HepG2 (cell line): Measurements from ENCODE around the gene WNT5B. TPM values are rescaled to one million over a fixed set of nuclear protein-coding genes. Genes with fewer than 3 reads are reported as not detected.
A peak's percentile ranks its signal among the peaks of the same experiment; 100 is the strongest.

Experiments
- ATF6 ChIP-seq: sonication (generic); formaldehyde crosslinking; conservative IDR thresholded peaks from 2 replicates; pipeline ENCODE4 v1.4.0; 2020; ENCODE audit warnings: missing genetic modification reagents
- DNMT1 ChIP-seq: sonication (generic); formaldehyde crosslinking; IDR thresholded peaks from 2 replicates; pipeline ENCODE4 v1.5.1; 2020; ENCODE audit warnings: mild to moderate bottlenecking, missing genetic modification reagents
- GABPA ChIP-seq, 2 experiments: IDR thresholded peaks; 2 replicates each; pipeline ENCODE4 v1.6.1; 2011 to 2016; ENCODE audit warnings: low read depth in 2 of 2, low read length in 1 of 2, missing biosample characterization in 1 of 2, missing genetic modification characterization in 1 of 2
- MAFK ChIP-seq, 2 experiments: IDR thresholded peaks in 1 of 2; conservative IDR thresholded peaks in 1 of 2; 2 replicates each; pipeline ENCODE4 v1.6.1; 2011; ENCODE audit warnings: improper control_type of control experiment in 2 of 2, low read length in 2 of 2
- PHF21A ChIP-seq: sonication (generic); formaldehyde crosslinking; IDR thresholded peaks from 2 replicates; pipeline ENCODE4 v1.5.0; 2020; ENCODE audit warnings: mild to moderate bottlenecking, missing genetic modification reagents
- PHF5A ChIP-seq: IDR thresholded peaks from one replicate; pipeline ENCODE4 v1.6.1; 2018; ENCODE audit warnings: low read depth, missing genetic modification reagents; ENCODE audit not compliant: unreplicated experiment
- POLR2A ChIP-seq, 2 experiments: IDR thresholded peaks; 2 replicates each; pipeline ENCODE4 v1.6.1; 2011; ENCODE audit warnings: low read depth in 2 of 2, low read length in 2 of 2, mild to moderate bottlenecking in 1 of 2, moderate library complexity in 1 of 2; ENCODE audit not compliant: insufficient read depth in 1 of 2
- POLR2G ChIP-seq: fragments of 200-400 bp; formaldehyde crosslinking; IDR thresholded peaks from 2 replicates; pipeline ENCODE4 v1.6.1; 2018; ENCODE audit warnings: mild to moderate bottlenecking, low read depth, low read length, moderate library complexity
- PREB ChIP-seq: sonication (generic); formaldehyde crosslinking; IDR thresholded peaks from 2 replicates; pipeline ENCODE4 v1.4.0; 2020; ENCODE audit warnings: missing genetic modification reagents
- YEATS4 ChIP-seq: sonication (generic); formaldehyde crosslinking; IDR thresholded peaks from 2 replicates; pipeline ENCODE4 v1.4.0; 2020; ENCODE audit warnings: missing genetic modification reagents, borderline replicate concordance
- ZBTB1 ChIP-seq: sonication (generic); formaldehyde crosslinking; IDR thresholded peaks from 2 replicates; pipeline ENCODE4 v1.4.0; 2020; ENCODE audit warnings: missing genetic modification reagents, borderline replicate concordance
- ZNF230 ChIP-seq: sonication (generic); formaldehyde crosslinking; IDR thresholded peaks from 2 replicates; pipeline ENCODE4 v1.4.0; 2020; ENCODE audit warnings: mild to moderate bottlenecking, missing genetic modification reagents
- ZNF790 ChIP-seq: sonication (generic); formaldehyde crosslinking; IDR thresholded peaks from 2 replicates; pipeline ENCODE4 v1.8.0; 2022; ENCODE audit warnings: missing genetic modification reagents, mild to moderate bottlenecking, borderline replicate concordance
- polyA plus RNA-seq, 8 experiments: library from polyadenylated mRNA; depleted of rRNA in 3 of 8; stranded (reverse) in 7 of 8; unstranded in 1 of 8; fragments of >200 nt; fragmentation: Illumina TruSeq in 4 of 8; extraction: Trizol in 4 of 8; gene quantifications; 2 replicates each; pipeline versions ENCODE4 v1.2.1 to v1.2.3, GENCODE V29; 2011 to 2016; ENCODE audit warnings: low read depth in 4 of 8, missing spikeins in 1 of 8, mixed read lengths in 1 of 8; ENCODE audit not compliant: insufficient read depth in 1 of 8
- total RNA-seq, 5 experiments: library from RNA; depleted of rRNA; stranded (reverse); fragments of >200 nt; fragmentation: Illumina TruSeq; extraction: Trizol; gene quantifications; 2 replicates each; pipeline ENCODE4 v1.2.3, GENCODE V29; 2016; ENCODE audit warnings: low read depth in 1 of 5
- TF ChIP-seq, protein P1 (sequence below): sonication (generic); formaldehyde crosslinking; IDR thresholded peaks from one replicate; pipeline ENCODE4 v1.5.1; 2020; ENCODE audit warnings: mild to moderate bottlenecking, missing genetic modification reagents; ENCODE audit errors: not compliant biosample characterization
- TF ChIP-seq, protein P2 (sequence below): sonication (generic); formaldehyde crosslinking; IDR thresholded peaks from 2 replicates; pipeline ENCODE4 v1.8.0; 2022; ENCODE audit warnings: missing genetic modification reagents, mild to moderate bottlenecking, moderate library complexity, borderline replicate concordance

The WNT5B gene
- total and polyA plus RNA-seq, 2 of the 13 experiments (the other 11 are each of a cell fraction or from before 2014, with no cell fraction given) = 0.04 TPM; not detected in 1

DNA sequence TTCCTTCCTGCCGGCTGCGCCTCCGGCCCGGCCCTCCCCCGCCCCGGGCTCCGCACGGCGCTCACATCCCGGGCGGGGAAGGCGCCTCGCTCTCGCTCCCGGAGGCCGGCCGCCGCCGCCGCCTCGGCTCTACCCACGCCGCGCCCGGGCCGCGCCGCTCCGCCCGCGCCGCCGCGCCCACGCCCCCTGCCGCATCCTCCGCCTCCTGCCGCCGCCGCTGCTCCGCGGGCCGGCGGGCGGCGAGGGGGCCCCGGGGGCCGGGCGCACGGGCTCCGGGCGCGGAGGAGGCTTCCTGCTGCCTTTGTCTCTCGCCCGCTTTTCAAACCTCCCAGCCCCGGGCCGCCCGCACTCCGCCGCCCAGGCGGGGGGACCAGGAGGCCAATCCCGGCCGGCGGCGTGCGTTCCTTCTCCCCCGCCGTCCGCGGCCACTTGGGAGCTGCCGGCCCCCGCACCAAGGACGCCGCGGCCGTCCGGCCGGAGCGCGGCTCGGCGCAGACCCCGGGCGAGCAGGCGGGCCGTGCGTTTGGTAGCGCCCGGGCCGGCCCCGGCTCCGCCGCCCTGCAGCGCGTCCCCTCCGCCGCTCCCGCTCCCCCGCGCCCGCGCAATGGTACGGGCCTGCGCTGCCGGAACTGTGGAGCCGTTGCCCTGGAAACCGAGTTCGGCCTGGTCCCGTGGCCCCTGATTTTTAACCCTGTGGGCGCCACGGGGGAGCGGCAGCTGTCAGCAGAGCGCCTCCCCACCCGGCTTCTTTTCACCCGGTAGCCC lies 34.6 kb upstream of the WNT5B start, which contains the start of gene FBXL14 (continued):
- TF ChIP-seq DNMT1 (no peak), ZNF230 (CRISPR knock-in tag) (no peak), GABPA (IDR thresholded peaks at IDR 0.05; ENCODE audit: low read depth, low read length) (no peak; the same call in 1 of the 2 replicates), GABPA (CRISPR knock-in tag; IDR thresholded peaks at IDR 0.05; ENCODE audit: low read depth) (peak; percentile 59; the same call in 1 of the 2 replicates), YEATS4 (CRISPR knock-in tag) (no peak; the same call in 1 of the 2 replicates), PHF21A (CRISPR knock-in tag) (no peak), ZNF790 (CRISPR knock-in tag) (no peak), ZBTB1 (CRISPR knock-in tag) (no peak), POLR2G (peak; percentile 39; the same call in 1 of the 2 replicates), MAFK (conservative IDR thresholded peaks at IDR 0.05 in 1 of 2, IDR thresholded peaks at IDR 0.05 in 1 of 2; ENCODE audit: low read length in 2 of 2) (no peak), ATF6 (CRISPR knock-in tag) (no peak), PHF5A (CRISPR knock-in tag) (no peak), PREB (CRISPR knock-in tag) (no peak), POLR2A (IDR thresholded peaks at IDR 0.05; ENCODE audit: insufficient read depth in 1 of 2, low read depth in 2 of 2, low read length in 2 of 2) (no peak; a peak in 1 of 4 replicates)
- TF ChIP-seq, protein P1, sequence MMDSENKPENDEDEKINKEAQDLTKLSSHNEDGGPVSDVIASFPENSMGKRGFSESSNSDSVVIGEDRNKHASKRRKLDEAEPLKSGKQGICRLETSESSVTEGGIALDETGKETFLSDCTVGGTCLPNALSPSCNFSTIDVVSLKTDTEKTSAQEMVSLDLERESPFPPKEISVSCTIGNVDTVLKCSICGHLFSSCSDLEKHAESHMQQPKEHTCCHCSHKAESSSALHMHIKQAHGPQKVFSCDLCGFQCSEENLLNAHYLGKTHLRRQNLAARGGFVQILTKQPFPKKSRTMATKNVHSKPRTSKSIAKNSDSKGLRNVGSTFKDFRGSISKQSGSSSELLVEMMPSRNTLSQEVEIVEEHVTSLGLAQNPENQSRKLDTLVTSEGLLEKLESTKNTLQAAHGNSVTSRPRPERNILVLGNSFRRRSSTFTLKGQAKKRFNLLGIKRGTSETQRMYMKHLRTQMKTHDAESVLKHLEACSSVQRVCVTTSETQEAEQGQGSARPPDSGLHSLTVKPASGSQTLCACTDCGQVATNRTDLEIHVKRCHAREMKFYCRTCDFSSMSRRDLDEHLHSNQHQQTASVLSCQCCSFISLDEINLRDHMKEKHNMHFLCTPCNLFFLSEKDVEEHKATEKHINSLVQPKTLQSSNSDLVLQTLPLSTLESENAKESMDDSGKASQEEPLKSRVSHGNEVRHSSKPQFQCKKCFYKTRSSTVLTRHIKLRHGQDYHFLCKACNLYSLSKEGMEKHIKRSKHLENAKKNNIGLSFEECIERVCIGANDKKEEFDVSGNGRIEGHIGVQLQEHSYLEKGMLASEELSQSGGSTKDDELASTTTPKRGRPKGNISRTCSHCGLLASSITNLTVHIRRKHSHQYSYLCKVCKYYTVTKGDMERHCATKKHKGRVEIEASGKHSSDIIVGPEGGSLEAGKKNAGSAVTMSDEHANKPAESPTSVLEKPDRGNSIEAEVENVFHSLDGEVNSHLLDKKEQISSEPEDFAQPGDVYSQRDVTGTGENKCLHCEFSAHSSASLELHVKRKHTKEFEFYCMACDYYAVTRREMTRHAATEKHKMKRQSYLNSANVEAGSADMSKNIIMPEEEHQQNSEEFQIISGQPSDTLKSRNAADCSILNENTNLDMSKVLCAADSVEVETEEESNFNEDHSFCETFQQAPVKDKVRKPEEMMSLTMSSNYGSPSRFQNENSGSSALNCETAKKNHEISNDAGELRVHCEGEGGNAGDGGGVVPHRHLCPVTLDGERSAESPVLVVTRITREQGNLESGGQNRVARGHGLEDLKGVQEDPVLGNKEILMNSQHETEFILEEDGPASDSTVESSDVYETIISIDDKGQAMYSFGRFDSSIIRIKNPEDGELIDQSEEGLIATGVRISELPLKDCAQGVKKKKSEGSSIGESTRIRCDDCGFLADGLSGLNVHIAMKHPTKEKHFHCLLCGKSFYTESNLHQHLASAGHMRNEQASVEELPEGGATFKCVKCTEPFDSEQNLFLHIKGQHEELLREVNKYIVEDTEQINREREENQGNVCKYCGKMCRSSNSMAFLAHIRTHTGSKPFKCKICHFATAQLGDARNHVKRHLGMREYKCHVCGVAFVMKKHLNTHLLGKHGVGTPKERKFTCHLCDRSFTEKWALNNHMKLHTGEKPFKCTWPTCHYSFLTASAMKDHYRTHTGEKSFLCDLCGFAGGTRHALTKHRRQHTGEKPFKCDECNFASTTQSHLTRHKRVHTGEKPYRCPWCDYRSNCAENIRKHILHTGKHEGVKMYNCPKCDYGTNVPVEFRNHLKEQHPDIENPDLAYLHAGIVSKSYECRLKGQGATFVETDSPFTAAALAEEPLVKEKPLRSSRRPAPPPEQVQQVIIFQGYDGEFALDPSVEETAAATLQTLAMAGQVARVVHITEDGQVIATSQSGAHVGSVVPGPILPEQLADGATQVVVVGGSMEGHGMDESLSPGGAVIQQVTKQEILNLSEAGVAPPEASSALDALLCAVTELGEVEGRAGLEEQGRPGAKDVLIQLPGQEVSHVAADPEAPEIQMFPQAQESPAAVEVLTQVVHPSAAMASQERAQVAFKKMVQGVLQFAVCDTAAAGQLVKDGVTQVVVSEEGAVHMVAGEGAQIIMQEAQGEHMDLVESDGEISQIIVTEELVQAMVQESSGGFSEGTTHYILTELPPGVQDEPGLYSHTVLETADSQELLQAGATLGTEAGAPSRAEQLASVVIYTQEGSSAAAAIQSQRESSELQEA (CRISPR knock-in tag) = no peak
- TF ChIP-seq, protein P2, sequence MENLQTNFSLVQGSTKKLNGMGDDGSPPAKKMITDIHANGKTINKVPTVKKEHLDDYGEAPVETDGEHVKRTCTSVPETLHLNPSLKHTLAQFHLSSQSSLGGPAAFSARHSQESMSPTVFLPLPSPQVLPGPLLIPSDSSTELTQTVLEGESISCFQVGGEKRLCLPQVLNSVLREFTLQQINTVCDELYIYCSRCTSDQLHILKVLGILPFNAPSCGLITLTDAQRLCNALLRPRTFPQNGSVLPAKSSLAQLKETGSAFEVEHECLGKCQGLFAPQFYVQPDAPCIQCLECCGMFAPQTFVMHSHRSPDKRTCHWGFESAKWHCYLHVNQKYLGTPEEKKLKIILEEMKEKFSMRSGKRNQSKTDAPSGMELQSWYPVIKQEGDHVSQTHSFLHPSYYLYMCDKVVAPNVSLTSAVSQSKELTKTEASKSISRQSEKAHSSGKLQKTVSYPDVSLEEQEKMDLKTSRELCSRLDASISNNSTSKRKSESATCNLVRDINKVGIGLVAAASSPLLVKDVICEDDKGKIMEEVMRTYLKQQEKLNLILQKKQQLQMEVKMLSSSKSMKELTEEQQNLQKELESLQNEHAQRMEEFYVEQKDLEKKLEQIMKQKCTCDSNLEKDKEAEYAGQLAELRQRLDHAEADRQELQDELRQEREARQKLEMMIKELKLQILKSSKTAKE (CRISPR knock-in tag) = no peak
